SK-N-SH (cell line): ENCODE results near the gene PPP3CA. TPM values are rescaled to one million over a fixed set of nuclear protein-coding genes. Genes with fewer than 3 reads are reported as not detected.

Source experiments
- CTCF ChIA-PET: fragments of 300-600, 350-600 bp; formaldehyde crosslinking; extraction: SDS; loops from one replicate; lab custom pipeline; 2021; lab: Yijun Ruan, JAX
- POLR2A ChIA-PET: fragments of 350-600 bp; sonication (Branson Sonifier 250); formaldehyde crosslinking; extraction: SDS; loops from one replicate; lab custom pipeline; 2020; ENCODE audit warnings: antibody characterized with exemption, inconsistent platforms; lab: Yijun Ruan, JAX
- DNase-seq: peaks from one replicate; pipeline ENCODE4 v3.0.0; 2012
- H2AFZ ChIP-seq: fragments of 200-600 bp; sonication (generic); 2 replicates; pipeline ENCODE4 v1.8.1; 2016; ENCODE audit warnings: antibody characterized with exemption, mild to moderate bottlenecking, low read depth
- H3F3A ChIP-seq: fragments of 200-600 bp; sonication (generic); replicated peaks from 2 replicates; pipeline ENCODE3; 2016; ENCODE audit warnings: antibody characterized with exemption, mild to moderate bottlenecking; ENCODE audit not compliant: insufficient read depth
- H3K27ac ChIP-seq, 2 experiments: fragments of 200-500 bp in 1 of 2; fragments of 200-600 bp in 1 of 2; sonication (Bioruptor generic) in 1 of 2; sonication (generic), shearing (Covaris generic) in 1 of 2; 2 replicates each; pipeline versions ENCODE4 v1.5.1 to v1.6.1; 2014 to 2016; ENCODE audit warnings: low read depth in 2 of 2, inconsistent platforms in 1 of 2, low read length in 1 of 2, mild to moderate bottlenecking in 1 of 2, mixed read lengths in 1 of 2
- H3K27me3 ChIP-seq: fragments of 200-600 bp; sonication (generic), shearing (Covaris generic); 2 replicates; pipeline ENCODE4 v1.6.1; 2016; ENCODE audit warnings: mixed run types; ENCODE audit not compliant: insufficient read depth
- H3K36me3 ChIP-seq, 2 experiments: fragments of 200-500 bp in 1 of 2; fragments of 200-600 bp in 1 of 2; sonication (Bioruptor generic) in 1 of 2; sonication (generic) in 1 of 2; replicated peaks in 1 of 2; 2 replicates each; pipeline versions ENCODE3 to v1.5.1; 2014 to 2016; ENCODE audit warnings: low read length in 1 of 2, mild to moderate bottlenecking in 1 of 2; ENCODE audit not compliant: insufficient read depth in 2 of 2, control insufficient read depth in 1 of 2
- H3K4me1 ChIP-seq, 2 experiments: fragments of 200-500 bp in 1 of 2; fragments of 200-600 bp in 1 of 2; sonication (Bioruptor generic) in 1 of 2; sonication (generic), shearing (Covaris generic) in 1 of 2; 2 replicates each; pipeline versions ENCODE4 v1.5.1 to v1.6.1; 2014 to 2016; ENCODE audit warnings: low read depth in 1 of 2, low read length in 1 of 2, mixed run types in 1 of 2; ENCODE audit not compliant: insufficient read depth in 2 of 2, control insufficient read depth in 1 of 2
- H3K4me2 ChIP-seq: fragments of 200-600 bp; sonication (generic), shearing (Covaris generic); 2 replicates; pipeline ENCODE4 v1.6.1; 2017; ENCODE audit warnings: mixed run types
- H3K4me3 ChIP-seq, 2 experiments: fragments of 200-500 bp in 1 of 2; fragments of 200-600 bp in 1 of 2; sonication (Bioruptor generic) in 1 of 2; sonication (generic), shearing (Covaris generic) in 1 of 2; 2 replicates each; pipeline versions ENCODE4 v1.5.1 to v1.8.1; 2014 to 2016; ENCODE audit warnings: low read depth in 2 of 2, inconsistent platforms in 1 of 2, low read length in 1 of 2, mild to moderate bottlenecking in 1 of 2, mixed read lengths in 1 of 2, moderate library complexity in 1 of 2
- H3K79me2 ChIP-seq: fragments of 200-600 bp; sonication (generic); 2 replicates; pipeline ENCODE4 v1.8.1; 2017; ENCODE audit warnings: mild to moderate bottlenecking; ENCODE audit not compliant: insufficient read depth
- H3K9ac ChIP-seq: fragments of 200-600 bp; sonication (generic); 2 replicates; pipeline ENCODE4 v1.6.1; 2017; ENCODE audit warnings: mixed run types
- H3K9me2 ChIP-seq: fragments of 200-600 bp; sonication (generic); 2 replicates; pipeline ENCODE4 v1.6.1; 2017; ENCODE audit warnings: mixed run types
- H3K9me3 ChIP-seq: fragments of 200-600 bp; sonication (generic); 2 replicates; pipeline ENCODE4 v1.6.1; 2017; ENCODE audit warnings: mixed run types, mild to moderate bottlenecking, moderate library complexity
- H4K20me1 ChIP-seq: fragments of 200-600 bp; sonication (generic); 2 replicates; pipeline ENCODE4 v1.6.1; 2017; ENCODE audit warnings: mild to moderate bottlenecking, mixed run types; ENCODE audit not compliant: insufficient read depth
- CHD2 ChIP-seq: fragments of 150-350 bp; IDR thresholded peaks from 2 replicates; pipeline ENCODE4 v1.6.1; 2018; ENCODE audit warnings: low read length; ENCODE audit not compliant: partially characterized antibody
- EP300 ChIP-seq, 2 experiments: IDR thresholded peaks; 2 replicates each; pipeline versions ENCODE4 v1.4.0 to v1.6.1; 2012; ENCODE audit warnings: borderline replicate concordance in 1 of 2, low read depth in 1 of 2, low read length in 1 of 2
- GABPA ChIP-seq: IDR thresholded peaks from 2 replicates; pipeline ENCODE4 v1.4.0; 2012; ENCODE audit warnings: low read depth, mild to moderate bottlenecking
- RCOR1 ChIP-seq: fragments of 150-350 bp; IDR thresholded peaks from 2 replicates; pipeline ENCODE4 v1.6.1; 2017; ENCODE audit warnings: antibody characterized with exemption, low read length
- RXRA ChIP-seq: IDR thresholded peaks from 2 replicates; pipeline ENCODE4 v1.4.0; 2012; ENCODE audit warnings: low read depth, mild to moderate bottlenecking, borderline replicate concordance
- SIN3A ChIP-seq: IDR thresholded peaks from 2 replicates; pipeline ENCODE4 v1.6.1; 2012; ENCODE audit warnings: low read depth, mild to moderate bottlenecking, low read length, moderate library complexity, borderline replicate concordance
- TCF12 ChIP-seq: IDR thresholded peaks from 2 replicates; pipeline ENCODE4 v1.4.0; 2012
- YY1 ChIP-seq: IDR thresholded peaks from 2 replicates; pipeline ENCODE4 v1.4.0; 2012; ENCODE audit warnings: low read depth, mild to moderate bottlenecking
- WGBS: methylation state at CpG from one replicate; pipeline ENCODE4 v1.1.6; 2017; ENCODE audit warnings: low lambda C conversion rate; 5-methylcytosine and 5-hydroxymethylcytosine counted together
- polyA plus RNA-seq, 3 experiments: library from polyadenylated mRNA; depleted of rRNA; stranded (reverse); fragments of >200 nt; gene quantifications; 2 replicates each; pipeline ENCODE4 v1.2.3, GENCODE V29; 2012
- TF ChIP-seq, protein P1 (sequence below): fragments of 200-600 bp; sonication (generic); IDR thresholded peaks from 2 replicates; pipeline ENCODE4 v1.6.1; 2017; ENCODE audit warnings: antibody characterized with exemption, mild to moderate bottlenecking, moderate library complexity
- TF ChIP-seq, protein P2 (sequence below): IDR thresholded peaks from 2 replicates; pipeline ENCODE4 v1.4.0; 2012; ENCODE audit warnings: low read depth, borderline replicate concordance
- TF ChIP-seq, protein P3 (sequence below): IDR thresholded peaks from 2 replicates; pipeline ENCODE4 v1.4.0; 2012; ENCODE audit warnings: low read depth
- TF ChIP-seq, protein P4 (sequence below): fragments of 150-350 bp; IDR thresholded peaks from 2 replicates; pipeline ENCODE4 v1.6.1; 2016; ENCODE audit warnings: mild to moderate bottlenecking, low read depth, low read length

Gene PPP3CA
- polyA plus RNA-seq, 1 of the 3 experiments (the other 2 are of a cell fraction) = 10.7 TPM

DNA sequence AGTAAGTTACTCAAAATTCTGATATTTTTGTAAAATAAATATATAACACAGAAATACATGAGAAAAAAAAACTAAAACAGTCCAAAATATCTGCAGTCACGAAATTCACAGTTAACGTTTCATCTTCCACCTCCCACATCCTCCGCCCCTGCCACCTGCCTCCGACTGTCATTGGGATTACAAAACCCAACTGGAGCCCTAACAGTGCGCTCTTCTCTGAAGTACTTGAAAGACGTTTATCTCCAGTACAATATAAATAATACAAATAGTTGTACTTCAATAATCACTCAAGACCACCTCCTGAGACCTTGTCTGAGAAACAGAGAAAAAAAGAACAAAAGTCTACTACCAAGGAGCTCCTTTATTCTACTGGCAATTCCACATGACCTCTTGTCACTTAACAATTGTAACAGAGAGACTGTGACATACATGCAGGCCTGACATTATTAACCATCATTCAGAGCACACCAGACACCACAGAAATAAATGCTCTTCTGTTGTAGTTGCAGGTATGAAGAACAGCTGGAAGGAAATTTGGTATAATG is 280.6 kb downstream of the PPP3CA start (continued):
- TF ChIP-seq CHD2 = no peak
- no peak for TF ChIP-seq TCF12
- no peak for TF ChIP-seq RXRA
- no peak for TF ChIP-seq YY1
- TF ChIP-seq EP300 (IDR thresholded peaks at IDR 0.05; ENCODE audit: borderline replicate concordance in 1 of 2, low read depth in 1 of 2, low read length in 1 of 2) = no peak

DNA sequence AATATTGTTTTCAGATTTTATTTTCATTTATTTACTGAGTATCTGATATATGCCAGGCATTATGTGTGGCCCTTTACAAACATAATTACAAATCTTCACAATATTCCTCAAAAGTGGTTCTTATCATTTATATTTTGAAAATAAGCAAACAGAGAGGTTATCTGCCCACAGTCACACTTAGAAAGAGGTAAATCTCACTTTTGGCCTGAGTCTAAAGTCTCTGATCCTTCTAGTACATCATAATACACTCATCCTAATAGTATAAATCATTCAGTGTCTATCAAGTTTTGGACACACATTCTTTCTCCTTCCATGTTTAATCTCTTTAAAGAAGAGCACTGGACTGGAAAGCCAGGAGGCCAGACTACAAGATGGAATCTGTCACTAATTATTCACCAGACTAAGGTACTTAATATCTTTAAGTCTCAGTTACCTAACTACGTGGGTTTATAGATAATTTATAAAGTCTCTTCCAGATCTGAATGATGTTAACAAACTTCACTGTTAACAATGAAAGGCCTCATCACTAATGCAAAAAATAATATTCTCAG is 281.3 kb downstream of the PPP3CA start:
- H3K79me2 ChIP-seq = no peaks in the 10 kb centered on the region
- 92% methylated on average over 1 of the region's 1 CpG for WGBS
- H4K20me1 ChIP-seq = no peaks in the 10 kb centered on the region

More for the DNA sequence above, 281.3 kb downstream of the PPP3CA start:
- ChIA-PET POLR2A (no interaction called here), CTCF (interaction anchor here (0.6 kb wide), 1 partner anchor 975 kb away, joined by 4 read pairs; no protein-coding TSS in a partner anchor)
- Histone ChIP-seq H3K9ac (no peak overlapping the region), H3K4me3 (no peak overlapping the region), H3K4me2 (no peak overlapping the region), H3K27ac (no peak overlapping the region; a peak in 1 of 4 replicates), H3K9me2 (no peaks in the 10 kb centered on the region), H3K27me3 (no peaks in the 10 kb centered on the region), H3F3A (no peaks in the 10 kb centered on the region), H3K4me1 (no peaks in the 10 kb centered on the region; a peak in 1 of 4 replicates), H3K9me3 (no peaks in the 10 kb centered on the region), H3K36me3 (peaks cover 6 to 21% of the 10 kb centered on the region in 2 experiments), H2AFZ (no peak overlapping the region)
- no peak for TF ChIP-seq GABPA
- TF ChIP-seq, protein P1, sequence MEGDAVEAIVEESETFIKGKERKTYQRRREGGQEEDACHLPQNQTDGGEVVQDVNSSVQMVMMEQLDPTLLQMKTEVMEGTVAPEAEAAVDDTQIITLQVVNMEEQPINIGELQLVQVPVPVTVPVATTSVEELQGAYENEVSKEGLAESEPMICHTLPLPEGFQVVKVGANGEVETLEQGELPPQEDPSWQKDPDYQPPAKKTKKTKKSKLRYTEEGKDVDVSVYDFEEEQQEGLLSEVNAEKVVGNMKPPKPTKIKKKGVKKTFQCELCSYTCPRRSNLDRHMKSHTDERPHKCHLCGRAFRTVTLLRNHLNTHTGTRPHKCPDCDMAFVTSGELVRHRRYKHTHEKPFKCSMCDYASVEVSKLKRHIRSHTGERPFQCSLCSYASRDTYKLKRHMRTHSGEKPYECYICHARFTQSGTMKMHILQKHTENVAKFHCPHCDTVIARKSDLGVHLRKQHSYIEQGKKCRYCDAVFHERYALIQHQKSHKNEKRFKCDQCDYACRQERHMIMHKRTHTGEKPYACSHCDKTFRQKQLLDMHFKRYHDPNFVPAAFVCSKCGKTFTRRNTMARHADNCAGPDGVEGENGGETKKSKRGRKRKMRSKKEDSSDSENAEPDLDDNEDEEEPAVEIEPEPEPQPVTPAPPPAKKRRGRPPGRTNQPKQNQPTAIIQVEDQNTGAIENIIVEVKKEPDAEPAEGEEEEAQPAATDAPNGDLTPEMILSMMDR = no peak
- no peak for TF ChIP-seq SIN3A
- TF ChIP-seq, protein P2, sequence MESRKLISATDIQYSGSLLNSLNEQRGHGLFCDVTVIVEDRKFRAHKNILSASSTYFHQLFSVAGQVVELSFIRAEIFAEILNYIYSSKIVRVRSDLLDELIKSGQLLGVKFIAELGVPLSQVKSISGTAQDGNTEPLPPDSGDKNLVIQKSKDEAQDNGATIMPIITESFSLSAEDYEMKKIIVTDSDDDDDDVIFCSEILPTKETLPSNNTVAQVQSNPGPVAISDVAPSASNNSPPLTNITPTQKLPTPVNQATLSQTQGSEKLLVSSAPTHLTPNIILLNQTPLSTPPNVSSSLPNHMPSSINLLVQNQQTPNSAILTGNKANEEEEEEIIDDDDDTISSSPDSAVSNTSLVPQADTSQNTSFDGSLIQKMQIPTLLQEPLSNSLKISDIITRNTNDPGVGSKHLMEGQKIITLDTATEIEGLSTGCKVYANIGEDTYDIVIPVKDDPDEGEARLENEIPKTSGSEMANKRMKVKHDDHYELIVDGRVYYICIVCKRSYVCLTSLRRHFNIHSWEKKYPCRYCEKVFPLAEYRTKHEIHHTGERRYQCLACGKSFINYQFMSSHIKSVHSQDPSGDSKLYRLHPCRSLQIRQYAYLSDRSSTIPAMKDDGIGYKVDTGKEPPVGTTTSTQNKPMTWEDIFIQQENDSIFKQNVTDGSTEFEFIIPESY = no peak
- TF ChIP-seq, protein P3, sequence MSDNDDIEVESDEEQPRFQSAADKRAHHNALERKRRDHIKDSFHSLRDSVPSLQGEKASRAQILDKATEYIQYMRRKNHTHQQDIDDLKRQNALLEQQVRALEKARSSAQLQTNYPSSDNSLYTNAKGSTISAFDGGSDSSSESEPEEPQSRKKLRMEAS = no peak
- no peak for TF ChIP-seq RCOR1
- TF ChIP-seq, protein P4, sequence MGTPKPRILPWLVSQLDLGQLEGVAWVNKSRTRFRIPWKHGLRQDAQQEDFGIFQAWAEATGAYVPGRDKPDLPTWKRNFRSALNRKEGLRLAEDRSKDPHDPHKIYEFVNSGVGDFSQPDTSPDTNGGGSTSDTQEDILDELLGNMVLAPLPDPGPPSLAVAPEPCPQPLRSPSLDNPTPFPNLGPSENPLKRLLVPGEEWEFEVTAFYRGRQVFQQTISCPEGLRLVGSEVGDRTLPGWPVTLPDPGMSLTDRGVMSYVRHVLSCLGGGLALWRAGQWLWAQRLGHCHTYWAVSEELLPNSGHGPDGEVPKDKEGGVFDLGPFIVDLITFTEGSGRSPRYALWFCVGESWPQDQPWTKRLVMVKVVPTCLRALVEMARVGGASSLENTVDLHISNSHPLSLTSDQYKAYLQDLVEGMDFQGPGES = no peak
- DNase-seq = no peak
